OCI-LY7 (cell line): ENCODE measurements around the gene GLRB. TPM values are rescaled to one million over a fixed set of nuclear protein-coding genes. Genes with fewer than 3 reads are reported as not detected.
"Not testable (repeated sequence)": the region's sequence is repeated elsewhere in the genome, so short reads cannot be mapped to it uniquely, and the experiment has no call there.

Source experiments
- BruUV-seq: library from RNA; stranded (reverse); fragments of 400-500 nt; replicated peaks from 2 replicates; lab custom pipeline; 2021; lab: Mats Ljungman, UMichigan
- CTCF ChIA-PET: fragments of 300-600 bp; sonication (Branson Sonifier 250); formaldehyde crosslinking; loops from one replicate; lab custom pipeline; 2022; ENCODE audit warnings: antibody characterized with exemption; ENCODE audit not compliant: unreplicated experiment; lab: Charles Lee
- POLR2A ChIA-PET: fragments of 300-600 bp; sonication (Branson Sonifier 250); formaldehyde crosslinking; loops from one replicate; lab custom pipeline; 2022; ENCODE audit warnings: antibody characterized with exemption; lab: Charles Lee
- DNase-seq: peaks from one replicate; pipeline ENCODE4 v3.0.0-alpha.2; 2015; ENCODE audit warnings: low spot score
- H2AFZ ChIP-seq: fragments of 200-600 bp; sonication (generic), shearing (Covaris generic); 2 replicates; pipeline ENCODE4 v1.6.1; 2014; ENCODE audit warnings: mild to moderate bottlenecking, antibody characterized with exemption, low read length, moderate library complexity
- H3K27ac ChIP-seq: fragments of 200-600 bp; sonication (generic); 2 replicates; pipeline ENCODE4 v1.5.1; 2014; ENCODE audit warnings: mixed run types, low read depth, mild to moderate bottlenecking, moderate library complexity, low read length, inconsistent platforms; ENCODE audit not compliant: poor library complexity, severe bottlenecking
- H3K36me3 ChIP-seq: fragments of 200-600 bp; sonication (generic); 2 replicates; pipeline ENCODE4 v1.6.1; 2014; ENCODE audit warnings: mild to moderate bottlenecking, antibody characterized with exemption, low read length, moderate library complexity, mixed read lengths; ENCODE audit not compliant: insufficient read depth
- H3K4me1 ChIP-seq: fragments of 200-600 bp; sonication (generic); 2 replicates; pipeline ENCODE4 v1.5.1; 2014; ENCODE audit warnings: mild to moderate bottlenecking, low read length; ENCODE audit not compliant: insufficient read depth, poor library complexity, severe bottlenecking
- H3K4me2 ChIP-seq: fragments of 200-600 bp; sonication (generic); 2 replicates; pipeline ENCODE4 v1.6.1; 2014; ENCODE audit warnings: mild to moderate bottlenecking, low read length
- H3K4me3 ChIP-seq: fragments of 200-600 bp; sonication (generic); 2 replicates; pipeline ENCODE4 v1.5.1; 2014; ENCODE audit warnings: mild to moderate bottlenecking, low read depth, low read length; ENCODE audit not compliant: poor library complexity, severe bottlenecking
- H3K79me2 ChIP-seq: fragments of 200-600 bp; sonication (generic); 2 replicates; pipeline ENCODE4 v1.6.1; 2016; ENCODE audit warnings: low read depth, mild to moderate bottlenecking, low read length, moderate library complexity, mixed read lengths; ENCODE audit not compliant: insufficient read depth
- H3K9me2 ChIP-seq: fragments of 200-600 bp; sonication (generic); 2 replicates; pipeline ENCODE4 v1.6.1; 2016; ENCODE audit warnings: mild to moderate bottlenecking, low read length, mixed read lengths; ENCODE audit not compliant: insufficient read depth
- H3K9me3 ChIP-seq: fragments of 200-600 bp; sonication (generic); 2 replicates; pipeline ENCODE4 v1.6.1; 2014; ENCODE audit warnings: mild to moderate bottlenecking, mixed run types, low read length, mixed read lengths
- H4K20me1 ChIP-seq: fragments of 200-600 bp; sonication (generic); 2 replicates; pipeline ENCODE4 v1.6.1; 2014; ENCODE audit warnings: mild to moderate bottlenecking, antibody characterized with exemption, low read length, moderate library complexity, mixed read lengths; ENCODE audit not compliant: insufficient read depth
- EZH2phosphoT487 ChIP-seq: fragments of 200-600 bp; sonication (generic); IDR thresholded peaks from 2 replicates; pipeline ENCODE4 v1.6.1; 2018; ENCODE audit warnings: low read depth, borderline replicate concordance, mild to moderate bottlenecking, mixed run types, antibody characterized with exemption, low read length, moderate library complexity, mixed read lengths
- intact Hi-C: fragments of 100-400 bp; cut with micrococcal nuclease; formaldehyde crosslinking; loops from one replicate; pipeline ENCODE4 v1.10.0; 2022; ENCODE audit not compliant: unreplicated experiment
- total RNA-seq, 2 experiments: library from RNA; depleted of rRNA in 1 of 2; stranded (reverse); fragments of >200 nt in 1 of 2; shearing (Covaris generic) in 1 of 2; gene quantifications; 2 replicates each; pipeline ENCODE4 v1.2.3, GENCODE V29; 2014 to 2022
- TF ChIP-seq, protein P1 (sequence below): fragments of 200-600 bp; sonication (generic); conservative IDR thresholded peaks from 2 replicates; pipeline ENCODE4 v1.5.1; 2014; ENCODE audit warnings: mild to moderate bottlenecking, antibody characterized with exemption, low read length, moderate library complexity, mixed read lengths

GLRB gene
- total RNA-seq, 2 experiments from 2014 or later: not detected

GRCh38 chr4:157050561-157050960, 25.4 kb upstream of the GLRB start:
- no TSS peak for BruUV-seq
- Histone ChIP-seq H3K79me2 (no peaks in the 10 kb centered on the region), H3K4me2 (no peak overlapping the region), H2AFZ (no peak overlapping the region), H3K36me3 (no peaks in the 10 kb centered on the region), H4K20me1 (no peaks in the 10 kb centered on the region), H3K4me1 (no peaks in the 10 kb centered on the region), H3K4me3 (no peak overlapping the region), H3K9me2 (no peaks in the 10 kb centered on the region), H3K9me3 (no peaks in the 10 kb centered on the region), H3K27ac (no peak overlapping the region)
- intact Hi-C loops: no loop called here
- DNase-seq: no peak
- ChIA-PET CTCF (no interaction called here), POLR2A (no interaction called here)
- TF ChIP-seq, protein P1, sequence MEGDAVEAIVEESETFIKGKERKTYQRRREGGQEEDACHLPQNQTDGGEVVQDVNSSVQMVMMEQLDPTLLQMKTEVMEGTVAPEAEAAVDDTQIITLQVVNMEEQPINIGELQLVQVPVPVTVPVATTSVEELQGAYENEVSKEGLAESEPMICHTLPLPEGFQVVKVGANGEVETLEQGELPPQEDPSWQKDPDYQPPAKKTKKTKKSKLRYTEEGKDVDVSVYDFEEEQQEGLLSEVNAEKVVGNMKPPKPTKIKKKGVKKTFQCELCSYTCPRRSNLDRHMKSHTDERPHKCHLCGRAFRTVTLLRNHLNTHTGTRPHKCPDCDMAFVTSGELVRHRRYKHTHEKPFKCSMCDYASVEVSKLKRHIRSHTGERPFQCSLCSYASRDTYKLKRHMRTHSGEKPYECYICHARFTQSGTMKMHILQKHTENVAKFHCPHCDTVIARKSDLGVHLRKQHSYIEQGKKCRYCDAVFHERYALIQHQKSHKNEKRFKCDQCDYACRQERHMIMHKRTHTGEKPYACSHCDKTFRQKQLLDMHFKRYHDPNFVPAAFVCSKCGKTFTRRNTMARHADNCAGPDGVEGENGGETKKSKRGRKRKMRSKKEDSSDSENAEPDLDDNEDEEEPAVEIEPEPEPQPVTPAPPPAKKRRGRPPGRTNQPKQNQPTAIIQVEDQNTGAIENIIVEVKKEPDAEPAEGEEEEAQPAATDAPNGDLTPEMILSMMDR: no peak
- TF ChIP-seq EZH2phosphoT487: no peak

GRCh38 chr4:157052429-157053040, 23.4 kb upstream of the GLRB start:
- intact Hi-C loops: no loop called here
- H3K27ac ChIP-seq: no peak overlapping the region
- H3K36me3 ChIP-seq: no peaks in the 10 kb centered on the region
- BruUV-seq: no TSS peak
- no peak overlapping the region for H3K4me2 ChIP-seq
- TF ChIP-seq, protein P1: no peak
- TF ChIP-seq EZH2phosphoT487: no peak
- no peaks in the 10 kb centered on the region for H3K4me1 ChIP-seq
- no peak for DNase-seq
- ChIA-PET CTCF (no interaction called here), POLR2A (no interaction called here)
- H3K79me2 ChIP-seq: no peaks in the 10 kb centered on the region
- H3K9me3 ChIP-seq: no peaks in the 10 kb centered on the region
- H3K9me2 ChIP-seq: no peaks in the 10 kb centered on the region
- H3K4me3 ChIP-seq: no peak overlapping the region
- no peaks in the 10 kb centered on the region for H4K20me1 ChIP-seq
- H2AFZ ChIP-seq: no peak overlapping the region

DNA sequence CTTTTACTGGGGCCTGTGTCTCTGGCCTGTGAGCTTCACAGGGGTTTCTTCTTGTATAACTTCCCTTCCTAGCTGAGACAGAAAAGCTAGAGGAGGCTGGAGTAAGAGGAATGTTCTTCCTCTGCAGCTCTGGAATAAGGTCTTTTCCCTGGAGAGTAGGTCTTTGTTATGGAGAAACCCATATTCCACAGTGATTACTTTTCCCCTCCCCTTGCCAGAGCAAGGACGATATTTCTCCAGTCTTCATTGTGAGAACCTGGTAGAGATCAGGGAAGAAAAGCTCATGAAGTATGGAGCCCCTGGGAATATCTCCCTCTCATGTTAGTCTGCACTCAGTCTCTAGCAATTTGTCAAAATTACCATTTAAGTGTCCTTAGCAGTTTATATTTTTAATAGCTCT, 18.7 kb upstream of the GLRB start:
- POLR2A ChIA-PET: no interaction called here

GRCh38 chr4:157058899-157059298, 17.1 kb upstream of the GLRB start:
- H3K4me1 ChIP-seq, H3K79me2 ChIP-seq, H3K4me2 ChIP-seq, CTCF ChIA-PET, intact Hi-C loops, H3K4me3 ChIP-seq, H4K20me1 ChIP-seq, H3K9me2 ChIP-seq, DNase-seq, H2AFZ ChIP-seq, H3K27ac ChIP-seq, H3K9me3 ChIP-seq, H3K36me3 ChIP-seq, BruUV-seq: not testable (repeated sequence)
- POLR2A ChIA-PET: interaction anchor here (1.0 to 1.2 kb wide), 2 partner anchors 11 to 22 kb away, joined by 3 to 5 read pairs; no protein-coding TSS in a partner anchor

More for the DNA sequence above, 18.7 kb upstream of the GLRB start:
- H3K4me1 ChIP-seq: no peaks in the 10 kb centered on the region
- H3K4me3 ChIP-seq: no peak overlapping the region
- intact Hi-C loops: no loop called here
- no TSS peak for BruUV-seq
- TF ChIP-seq, protein P1: no peak
- TF ChIP-seq EZH2phosphoT487: no peak
- H3K4me2 ChIP-seq: no peak overlapping the region
- H3K9me2 ChIP-seq: no peaks in the 10 kb centered on the region
- no peaks in the 10 kb centered on the region for H4K20me1 ChIP-seq
- no peak for DNase-seq
- no peak overlapping the region for H3K27ac ChIP-seq
- no peaks in the 10 kb centered on the region for H3K9me3 ChIP-seq
- H2AFZ ChIP-seq: no peak overlapping the region
- CTCF ChIA-PET: no interaction called here
- no peaks in the 10 kb centered on the region for H3K36me3 ChIP-seq
- H3K79me2 ChIP-seq: no peaks in the 10 kb centered on the region
